ENCODE results near the gene PYURF.

PYURF gene

DNA sequence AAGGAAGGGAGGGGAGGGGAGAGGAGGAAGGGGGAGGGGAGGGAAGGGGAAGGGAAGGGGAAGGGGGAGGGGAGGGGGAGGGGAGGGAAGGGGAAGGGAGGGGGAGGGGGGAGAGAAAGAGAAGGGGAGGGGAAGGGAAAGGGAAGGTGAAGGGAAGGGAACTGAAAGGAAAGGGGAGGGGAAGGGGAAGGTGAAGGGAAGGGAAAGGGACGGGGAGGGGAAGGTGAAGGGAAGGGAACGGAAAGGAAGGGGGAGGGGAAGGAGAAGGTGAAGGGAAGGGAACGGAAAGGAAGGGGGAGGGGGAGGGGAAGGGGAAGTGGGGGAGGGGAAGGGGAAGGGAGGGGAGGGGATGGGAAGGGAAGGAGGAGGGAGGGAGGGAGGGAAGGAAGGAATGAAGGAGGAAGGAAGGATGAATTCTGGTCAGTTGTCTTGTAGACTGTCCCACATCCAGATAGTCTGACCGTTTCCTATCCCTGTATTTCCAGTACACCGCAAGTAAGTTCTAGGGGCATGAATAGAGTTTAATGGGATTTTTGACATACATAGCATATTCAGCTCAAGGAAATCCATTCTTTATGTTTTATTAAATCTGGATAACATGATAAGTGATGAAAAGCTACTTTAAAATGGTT, 46.2 kb downstream of the PYURF start:
- H3K27ac ChIP-seq = no peak overlapping the region
- no peak for TF ChIP-seq ZFX (IDR thresholded peaks at IDR 0.05)
- TF ChIP-seq, protein P1, sequence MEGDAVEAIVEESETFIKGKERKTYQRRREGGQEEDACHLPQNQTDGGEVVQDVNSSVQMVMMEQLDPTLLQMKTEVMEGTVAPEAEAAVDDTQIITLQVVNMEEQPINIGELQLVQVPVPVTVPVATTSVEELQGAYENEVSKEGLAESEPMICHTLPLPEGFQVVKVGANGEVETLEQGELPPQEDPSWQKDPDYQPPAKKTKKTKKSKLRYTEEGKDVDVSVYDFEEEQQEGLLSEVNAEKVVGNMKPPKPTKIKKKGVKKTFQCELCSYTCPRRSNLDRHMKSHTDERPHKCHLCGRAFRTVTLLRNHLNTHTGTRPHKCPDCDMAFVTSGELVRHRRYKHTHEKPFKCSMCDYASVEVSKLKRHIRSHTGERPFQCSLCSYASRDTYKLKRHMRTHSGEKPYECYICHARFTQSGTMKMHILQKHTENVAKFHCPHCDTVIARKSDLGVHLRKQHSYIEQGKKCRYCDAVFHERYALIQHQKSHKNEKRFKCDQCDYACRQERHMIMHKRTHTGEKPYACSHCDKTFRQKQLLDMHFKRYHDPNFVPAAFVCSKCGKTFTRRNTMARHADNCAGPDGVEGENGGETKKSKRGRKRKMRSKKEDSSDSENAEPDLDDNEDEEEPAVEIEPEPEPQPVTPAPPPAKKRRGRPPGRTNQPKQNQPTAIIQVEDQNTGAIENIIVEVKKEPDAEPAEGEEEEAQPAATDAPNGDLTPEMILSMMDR (conservative IDR thresholded peaks at IDR 0.05) = no peak

Measured in C4-2B (cell line).